ENCODE measurements around the gene CELF4. TPM values are rescaled to one million over a fixed set of nuclear protein-coding genes. Genes with fewer than 3 reads are reported as not detected.
A peak's percentile ranks its signal among the peaks of the same experiment; 100 is the strongest.

The CELF4 gene
- polyA plus RNA-seq, 1 donor (not counting 4 experiments of a cell fraction or from before 2014, with no cell fraction given): not detected

DNA sequence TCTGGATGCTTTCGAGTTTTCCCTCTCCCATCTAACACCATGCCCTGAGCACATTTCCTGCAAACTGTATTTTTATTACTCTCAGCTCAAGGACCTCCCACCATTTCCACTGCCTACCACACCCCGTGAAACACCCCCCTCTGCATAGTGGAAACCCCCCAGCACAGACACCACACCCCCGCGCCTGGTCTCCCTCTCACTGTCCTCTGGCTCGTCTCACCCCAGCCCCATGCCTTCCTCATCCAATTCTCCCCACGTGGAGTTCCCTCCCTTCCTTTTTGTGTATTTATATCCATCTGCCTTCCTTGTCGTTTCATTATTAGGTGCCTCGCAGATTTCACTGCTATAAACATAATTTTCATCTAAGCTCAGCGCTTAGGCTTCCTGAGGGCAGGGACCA is 307.5 kb downstream of the CELF4 start:
- TF ChIP-seq EZH2 (IDR thresholded peaks at IDR 0.05; ENCODE audit: low read length): no peak
- TF ChIP-seq, protein P1, sequence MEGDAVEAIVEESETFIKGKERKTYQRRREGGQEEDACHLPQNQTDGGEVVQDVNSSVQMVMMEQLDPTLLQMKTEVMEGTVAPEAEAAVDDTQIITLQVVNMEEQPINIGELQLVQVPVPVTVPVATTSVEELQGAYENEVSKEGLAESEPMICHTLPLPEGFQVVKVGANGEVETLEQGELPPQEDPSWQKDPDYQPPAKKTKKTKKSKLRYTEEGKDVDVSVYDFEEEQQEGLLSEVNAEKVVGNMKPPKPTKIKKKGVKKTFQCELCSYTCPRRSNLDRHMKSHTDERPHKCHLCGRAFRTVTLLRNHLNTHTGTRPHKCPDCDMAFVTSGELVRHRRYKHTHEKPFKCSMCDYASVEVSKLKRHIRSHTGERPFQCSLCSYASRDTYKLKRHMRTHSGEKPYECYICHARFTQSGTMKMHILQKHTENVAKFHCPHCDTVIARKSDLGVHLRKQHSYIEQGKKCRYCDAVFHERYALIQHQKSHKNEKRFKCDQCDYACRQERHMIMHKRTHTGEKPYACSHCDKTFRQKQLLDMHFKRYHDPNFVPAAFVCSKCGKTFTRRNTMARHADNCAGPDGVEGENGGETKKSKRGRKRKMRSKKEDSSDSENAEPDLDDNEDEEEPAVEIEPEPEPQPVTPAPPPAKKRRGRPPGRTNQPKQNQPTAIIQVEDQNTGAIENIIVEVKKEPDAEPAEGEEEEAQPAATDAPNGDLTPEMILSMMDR (optimal IDR thresholded peaks at IDR 0.05 in 1 of 3, IDR thresholded peaks at IDR 0.05 in 1 of 3, conservative IDR thresholded peaks at IDR 0.05 in 1 of 3; ENCODE audit: extremely low read depth in 1 of 3, insufficient read depth in 2 of 3, low read length in 3 of 3): no peak
- no peak overlapping the region for H3K4me3 ChIP-seq (ENCODE audit: control insufficient read depth in 2 of 3, extremely low read depth in 1 of 3, insufficient read depth in 2 of 3, low read depth in 1 of 3, low read length in 3 of 3)
- H4K20me1 ChIP-seq (ENCODE audit: control insufficient read depth, extremely low read depth, insufficient read depth, low read length): no peaks in the 10 kb centered on the region
- H3K9me1 ChIP-seq (ENCODE audit: control insufficient read depth, extremely low read depth, insufficient read depth, low read length): no peaks in the 10 kb centered on the region
- H3K36me3 ChIP-seq (ENCODE audit: control insufficient read depth in 2 of 2, extremely low read depth in 1 of 2, insufficient read depth in 2 of 2, low read length in 2 of 2): no peaks in the 10 kb centered on the region
- H3K9ac ChIP-seq (ENCODE audit: control insufficient read depth, extremely low read depth, insufficient read depth, low read length): no peak overlapping the region
- DNase-seq (ENCODE audit: low read depth, low spot score) (no peak), FAIRE-seq (no peak)
- no peak overlapping the region for H2AFZ ChIP-seq (ENCODE audit: control insufficient read depth, low read length)
- H3K4me2 ChIP-seq (ENCODE audit: control insufficient read depth, extremely low read depth, insufficient read depth, low read depth, low read length): no peak overlapping the region
- dilution Hi-C loops (cut with MboI; ENCODE audit: extremely low pct_ligation_motif_present, low sequenced_read_pairs): no loop called here
- H3K79me2 ChIP-seq (ENCODE audit: control insufficient read depth, insufficient read depth, low read length): no peaks in the 10 kb centered on the region
- no peak overlapping the region for H3K27ac ChIP-seq (ENCODE audit: control insufficient read depth, insufficient read depth, low read length)
- H3K4me1 ChIP-seq (ENCODE audit: control insufficient read depth, extremely low read depth, insufficient read depth, low read length): no peaks in the 10 kb centered on the region
- no peaks in the 10 kb centered on the region for H3K9me3 ChIP-seq (ENCODE audit: control insufficient read depth, low read depth, low read length)
- peaks cover 50% of the 10 kb centered on the region for H3K27me3 ChIP-seq (ENCODE audit: control insufficient read depth, extremely low read depth, insufficient read depth, low read length)

DNA sequence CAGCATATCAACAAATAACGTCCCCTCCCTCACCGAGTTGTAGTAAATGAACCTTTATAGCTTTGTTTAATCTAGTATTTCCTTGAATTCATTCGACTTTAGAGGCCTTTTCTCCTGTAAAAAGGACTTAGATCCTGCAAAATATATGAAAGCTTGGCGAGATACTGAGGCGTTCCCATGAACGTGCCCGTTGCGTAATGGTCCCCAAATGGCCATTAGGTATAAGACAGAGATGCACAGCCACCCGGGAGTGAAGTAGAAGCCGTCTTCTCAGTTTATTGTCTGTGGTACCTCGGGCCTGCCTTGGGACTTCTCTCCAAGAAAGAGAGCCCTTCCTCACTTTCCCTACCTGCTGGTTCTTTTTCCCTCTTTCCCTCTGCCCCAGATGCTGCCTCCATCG is 310.6 kb downstream of the CELF4 start:
- Histone ChIP-seq H3K27me3 (ENCODE audit: control insufficient read depth, extremely low read depth, insufficient read depth, low read length) (peaks cover 53% of the 10 kb centered on the region), H3K9me1 (ENCODE audit: control insufficient read depth, extremely low read depth, insufficient read depth, low read length) (no peaks in the 10 kb centered on the region), H3K9ac (ENCODE audit: control insufficient read depth, extremely low read depth, insufficient read depth, low read length) (no peak overlapping the region), H3K4me2 (ENCODE audit: control insufficient read depth, extremely low read depth, insufficient read depth, low read depth, low read length) (no peak overlapping the region), H2AFZ (ENCODE audit: control insufficient read depth, low read length) (no peak overlapping the region), H4K20me1 (ENCODE audit: control insufficient read depth, extremely low read depth, insufficient read depth, low read length) (no peaks in the 10 kb centered on the region), H3K79me2 (ENCODE audit: control insufficient read depth, insufficient read depth, low read length) (no peaks in the 10 kb centered on the region), H3K4me1 (ENCODE audit: control insufficient read depth, extremely low read depth, insufficient read depth, low read length) (no peaks in the 10 kb centered on the region), H3K36me3 (ENCODE audit: control insufficient read depth in 2 of 2, extremely low read depth in 1 of 2, insufficient read depth in 2 of 2, low read length in 2 of 2) (no peaks in the 10 kb centered on the region), H3K9me3 (ENCODE audit: control insufficient read depth, low read depth, low read length) (no peaks in the 10 kb centered on the region), H3K27ac (ENCODE audit: control insufficient read depth, insufficient read depth, low read length) (no peak overlapping the region), H3K4me3 (ENCODE audit: control insufficient read depth in 2 of 3, extremely low read depth in 1 of 3, insufficient read depth in 2 of 3, low read depth in 1 of 3, low read length in 3 of 3) (no peak overlapping the region)
- no peak for FAIRE-seq
- TF ChIP-seq EZH2 (IDR thresholded peaks at IDR 0.05; ENCODE audit: low read length): no peak
- dilution Hi-C loops (cut with MboI; ENCODE audit: extremely low pct_ligation_motif_present, low sequenced_read_pairs): no loop called here
- no peak for DNase-seq (ENCODE audit: low read depth, low spot score)

DNA sequence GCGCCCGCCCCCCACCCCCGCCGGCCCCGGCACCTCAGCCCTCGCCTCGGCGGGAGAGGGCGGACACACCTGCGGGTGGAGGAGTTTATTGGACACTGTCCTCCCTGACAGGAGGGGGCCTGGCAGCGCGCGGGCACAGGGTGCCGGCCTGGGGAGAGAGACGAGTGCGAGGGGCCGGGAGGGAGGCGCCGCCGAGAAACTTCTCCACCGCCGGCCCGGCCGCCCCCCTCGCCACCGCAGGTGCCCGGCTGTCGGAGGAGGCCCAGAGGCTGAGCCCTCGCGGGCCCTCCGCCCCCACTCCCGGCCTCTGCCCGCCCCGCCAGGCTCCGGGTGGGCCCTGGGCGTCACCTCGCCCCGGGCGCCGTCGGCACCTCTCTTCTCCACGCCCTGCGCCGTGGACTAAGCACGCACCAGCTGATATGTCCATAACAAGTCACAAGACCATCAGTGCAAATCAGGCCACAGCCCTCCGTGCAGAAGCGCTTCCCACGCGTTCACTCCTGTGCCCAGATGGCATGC is 311.3 kb downstream of the CELF4 start:
- no peaks in the 10 kb centered on the region for H3K9me1 ChIP-seq (ENCODE audit: control insufficient read depth, extremely low read depth, insufficient read depth, low read length)
- H4K20me1 ChIP-seq (ENCODE audit: control insufficient read depth, extremely low read depth, insufficient read depth, low read length): no peaks in the 10 kb centered on the region
- no peaks in the 10 kb centered on the region for H3K79me2 ChIP-seq (ENCODE audit: control insufficient read depth, insufficient read depth, low read length)
- no peak overlapping the region for H3K9ac ChIP-seq (ENCODE audit: control insufficient read depth, extremely low read depth, insufficient read depth, low read length)
- H3K9me3 ChIP-seq (ENCODE audit: control insufficient read depth, low read depth, low read length): no peaks in the 10 kb centered on the region
- DNase-seq (ENCODE audit: low read depth, low spot score) (no peak), FAIRE-seq (no peak)
- H3K4me3 ChIP-seq (ENCODE audit: control insufficient read depth in 2 of 3, extremely low read depth in 1 of 3, insufficient read depth in 2 of 3, low read depth in 1 of 3, low read length in 3 of 3): peak overlapping the region in 1 of 3 experiments; percentile 19
- dilution Hi-C loops (cut with MboI; ENCODE audit: extremely low pct_ligation_motif_present, low sequenced_read_pairs): no loop called here
- TF ChIP-seq, protein P1 (optimal IDR thresholded peaks at IDR 0.05 in 1 of 3, IDR thresholded peaks at IDR 0.05 in 1 of 3, conservative IDR thresholded peaks at IDR 0.05 in 1 of 3; ENCODE audit: extremely low read depth in 1 of 3, insufficient read depth in 2 of 3, low read length in 3 of 3): no peak
- TF ChIP-seq EZH2 (IDR thresholded peaks at IDR 0.05; ENCODE audit: low read length): peak; percentile 62
- H3K4me1 ChIP-seq (ENCODE audit: control insufficient read depth, extremely low read depth, insufficient read depth, low read length): no peaks in the 10 kb centered on the region
- H3K4me2 ChIP-seq (ENCODE audit: control insufficient read depth, extremely low read depth, insufficient read depth, low read depth, low read length): peak overlapping the region; percentile 32
- peaks cover 49% of the 10 kb centered on the region for H3K27me3 ChIP-seq (ENCODE audit: control insufficient read depth, extremely low read depth, insufficient read depth, low read length)
- no peaks in the 10 kb centered on the region for H3K36me3 ChIP-seq (ENCODE audit: control insufficient read depth in 2 of 2, extremely low read depth in 1 of 2, insufficient read depth in 2 of 2, low read length in 2 of 2)
- no peak overlapping the region for H3K27ac ChIP-seq (ENCODE audit: control insufficient read depth, insufficient read depth, low read length)
- H2AFZ ChIP-seq (ENCODE audit: control insufficient read depth, low read length): no peak overlapping the region

Measured in keratinocyte (primary cell).